ENCODE measurements around the gene GPD1L.
"Not testable (repeated sequence)": the region's sequence is repeated elsewhere in the genome, so short reads cannot be mapped to it uniquely, and the experiment has no call there.

Gene GPD1L

DNA sequence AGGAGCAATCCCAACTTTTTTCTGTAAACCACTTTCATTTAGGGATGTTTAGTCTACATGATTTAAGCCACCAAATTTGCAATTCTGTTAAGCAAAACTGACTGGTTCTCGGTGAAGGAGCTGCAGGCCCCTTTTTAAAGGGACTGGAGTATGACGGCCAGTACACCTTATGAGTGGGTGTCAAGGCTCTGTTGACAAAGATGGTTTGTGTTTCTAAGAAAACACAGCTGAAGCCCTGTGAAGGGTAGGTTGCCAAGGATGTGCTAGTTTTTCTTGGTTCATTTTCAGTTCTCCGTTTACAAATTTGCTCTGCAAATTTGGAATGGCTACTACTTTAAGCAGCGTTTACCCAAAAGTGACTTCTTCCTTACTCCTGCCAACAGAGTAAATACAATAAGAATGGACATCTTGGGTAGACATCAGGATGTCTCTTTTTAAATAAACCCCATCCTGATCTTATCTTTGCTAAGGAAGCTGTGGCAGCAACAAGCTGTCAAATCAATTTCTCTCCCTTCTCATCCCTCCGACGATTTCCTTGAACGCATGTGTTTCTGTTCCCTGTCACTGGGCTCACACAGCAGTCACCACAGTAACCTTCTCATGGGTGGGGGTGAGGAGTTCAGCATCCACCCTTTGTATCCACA, 73.8 kb downstream of the GPD1L start:
- no peak for DNase-seq (ENCODE audit: low read depth in 1 of 2, low spot score in 1 of 2)

DNA sequence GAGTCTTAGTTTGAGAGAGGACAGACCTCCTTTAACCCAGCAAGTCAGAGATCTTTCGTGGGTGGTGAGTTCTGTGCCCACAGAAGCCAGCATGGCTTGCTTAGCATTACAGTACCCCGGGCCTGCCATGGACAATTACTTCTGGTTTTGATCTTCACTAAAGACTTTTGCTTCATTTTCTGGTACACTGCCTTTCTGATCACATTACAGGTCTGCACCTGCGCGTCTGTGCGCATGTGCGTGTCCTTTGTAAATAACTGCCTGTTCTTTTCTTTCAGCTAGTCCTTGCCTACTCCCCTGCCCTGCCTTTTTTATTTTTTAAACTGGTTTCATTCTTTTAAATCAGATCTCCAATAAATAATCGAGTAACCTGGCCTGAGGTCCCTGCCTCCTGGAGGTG, 74.9 kb downstream of the GPD1L start:
- no peak for DNase-seq (ENCODE audit: low read depth in 1 of 2, low spot score in 1 of 2)

DNA sequence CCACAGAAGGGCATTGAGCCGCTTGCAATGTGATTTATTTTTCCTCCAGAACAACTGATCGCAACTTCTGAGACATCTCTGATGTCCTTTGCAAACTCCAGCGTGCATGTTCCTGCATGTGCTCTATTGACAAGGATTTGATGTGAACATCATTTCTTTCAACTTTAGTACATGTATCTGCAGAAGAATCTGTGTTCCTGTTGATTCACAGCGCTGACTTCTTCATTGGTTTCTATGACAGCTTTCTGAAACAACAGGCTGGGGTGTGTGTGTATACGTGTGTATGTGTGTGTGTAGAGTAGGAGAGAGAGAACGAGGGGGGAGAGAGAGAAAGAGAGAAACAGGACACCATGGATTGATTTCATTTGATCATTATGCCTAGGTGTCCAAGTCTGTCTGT, 75.4 kb downstream of the GPD1L start:
- DNase-seq (ENCODE audit: low read depth in 1 of 2, low spot score in 1 of 2), result no peak

DNA sequence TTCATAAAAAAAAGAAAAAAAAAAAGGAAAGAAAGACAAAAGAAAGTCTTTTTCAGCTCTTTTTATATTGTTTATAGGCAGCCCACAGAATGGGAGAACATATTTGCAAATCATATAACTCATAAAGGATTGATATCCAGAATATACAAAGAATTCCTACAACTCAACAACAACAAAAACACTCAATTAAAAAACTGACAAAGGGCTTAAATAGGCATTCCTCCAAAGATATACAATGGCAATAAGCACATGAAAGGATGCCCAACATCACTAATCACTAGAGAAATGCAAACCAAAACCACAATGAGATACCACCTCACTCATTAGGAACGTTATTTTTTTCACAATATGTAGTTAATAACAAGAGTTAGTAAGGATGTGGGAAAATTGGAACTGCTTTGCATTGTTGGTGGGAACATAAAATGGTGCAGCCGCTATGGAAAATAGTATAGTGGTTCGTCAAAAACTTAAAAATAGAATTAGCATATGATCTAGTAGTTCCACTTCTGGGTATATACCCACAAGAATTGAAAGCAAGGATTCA, 77.8 kb downstream of the GPD1L start:
- DNase-seq (ENCODE audit: low read depth in 1 of 2, low spot score in 1 of 2), result no peak

DNA sequence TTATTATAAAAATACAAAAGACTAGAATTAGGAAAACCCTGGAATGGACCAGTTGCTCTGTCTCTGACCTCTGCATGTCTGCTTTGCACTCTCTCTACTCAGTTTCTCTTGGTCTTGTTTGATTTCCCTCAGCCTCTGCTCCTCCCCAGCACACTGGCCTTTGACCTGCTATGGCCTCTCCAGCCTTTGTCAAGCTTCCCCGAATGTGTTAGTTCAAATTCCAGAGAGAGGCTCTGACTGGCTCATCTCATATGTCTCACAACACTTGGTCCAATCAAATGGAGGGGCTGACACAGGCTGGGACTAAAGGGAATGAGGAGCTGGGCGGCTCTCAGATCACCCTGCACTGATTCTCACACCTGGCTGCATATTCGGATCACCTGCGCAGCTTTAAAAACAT, 79.7 kb downstream of the GPD1L start:
- no peak for DNase-seq (ENCODE audit: low read depth in 1 of 2, low spot score in 1 of 2)

DNA sequence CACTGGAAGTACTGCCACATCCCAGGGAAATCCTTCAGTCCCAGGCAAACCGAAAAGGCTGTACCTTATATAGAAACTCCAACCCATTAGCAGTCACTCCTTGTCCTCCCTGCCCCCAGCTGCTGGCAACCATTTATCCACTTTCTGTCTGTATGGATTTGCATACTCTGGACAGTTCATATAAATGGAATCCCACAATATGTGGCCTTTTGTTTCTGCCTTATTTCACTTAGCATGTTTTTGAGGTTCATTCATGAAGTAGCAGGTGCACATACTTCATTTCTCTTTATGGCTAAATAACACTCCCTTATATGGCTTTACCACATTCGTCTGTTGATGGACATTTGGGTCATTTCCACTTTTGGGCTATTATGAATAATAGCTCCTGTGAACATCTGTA, 80.5 kb downstream of the GPD1L start:
- DNase-seq (ENCODE audit: low read depth in 1 of 2, low spot score in 1 of 2), result no peak

DNA sequence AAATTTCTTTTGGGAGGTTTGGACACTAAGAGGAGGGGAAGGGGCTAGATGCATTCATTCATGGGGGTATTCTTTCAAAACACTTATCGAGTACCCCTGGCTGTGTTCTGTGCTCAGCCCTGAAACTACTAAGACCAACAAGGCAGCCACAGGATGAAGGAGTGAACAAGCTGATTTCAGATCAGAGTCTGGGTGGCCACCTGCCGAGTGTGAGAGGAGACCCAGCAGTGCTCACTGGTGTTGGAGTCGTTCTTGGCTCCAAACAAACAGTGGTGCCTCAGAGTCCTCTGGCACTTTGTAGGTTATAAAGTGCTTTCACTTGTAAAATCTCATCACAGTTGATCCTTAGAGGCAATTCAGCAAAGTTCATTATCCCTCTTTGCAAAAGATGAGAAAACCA, 83.3 kb downstream of the GPD1L start:
- no peak for DNase-seq (ENCODE audit: low read depth in 1 of 2, low spot score in 1 of 2)

DNA sequence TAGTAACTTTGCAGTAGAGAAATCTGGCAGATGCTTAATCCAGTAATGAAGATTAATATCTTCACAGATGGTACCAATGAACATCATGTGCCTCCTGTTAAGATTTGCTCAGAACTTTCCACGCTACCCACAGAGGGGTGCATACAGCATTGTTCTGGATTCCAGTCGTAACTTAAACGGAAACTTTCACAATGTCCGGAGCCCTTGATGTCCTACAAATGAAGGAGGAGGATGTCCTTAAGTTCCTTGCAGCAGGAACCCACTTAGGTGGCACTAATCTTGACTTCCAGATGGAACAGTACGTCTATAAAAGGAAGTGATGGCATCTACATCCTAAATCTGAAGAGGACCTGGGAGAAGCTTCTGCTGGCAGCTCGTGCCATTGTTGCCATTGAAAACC, 84.1 kb downstream of the GPD1L start:
- not testable (repeated sequence) for DNase-seq (ENCODE audit: low read depth in 1 of 2, low spot score in 1 of 2)

DNA sequence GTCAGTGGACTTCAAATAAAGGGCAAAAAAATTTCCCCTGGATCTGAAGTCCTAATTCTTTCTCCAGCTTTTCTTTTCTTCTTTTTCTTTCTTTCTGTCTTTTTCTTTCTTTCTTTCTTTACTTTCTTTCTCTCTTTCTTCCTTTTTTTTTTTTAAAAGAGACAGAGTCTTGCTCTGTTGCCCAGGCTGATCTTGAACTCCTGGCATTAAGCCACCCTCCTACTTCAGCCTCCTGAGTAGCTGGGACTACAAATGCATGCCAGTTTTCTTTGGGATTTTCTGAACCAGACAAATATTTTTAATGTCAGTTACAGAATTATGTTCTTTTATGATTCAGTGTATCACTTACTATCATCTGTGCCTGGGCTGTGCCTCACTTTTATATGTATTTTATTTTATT, 86.7 kb downstream of the GPD1L start:
- no peak for DNase-seq (ENCODE audit: low read depth in 1 of 2, low spot score in 1 of 2)

DNA sequence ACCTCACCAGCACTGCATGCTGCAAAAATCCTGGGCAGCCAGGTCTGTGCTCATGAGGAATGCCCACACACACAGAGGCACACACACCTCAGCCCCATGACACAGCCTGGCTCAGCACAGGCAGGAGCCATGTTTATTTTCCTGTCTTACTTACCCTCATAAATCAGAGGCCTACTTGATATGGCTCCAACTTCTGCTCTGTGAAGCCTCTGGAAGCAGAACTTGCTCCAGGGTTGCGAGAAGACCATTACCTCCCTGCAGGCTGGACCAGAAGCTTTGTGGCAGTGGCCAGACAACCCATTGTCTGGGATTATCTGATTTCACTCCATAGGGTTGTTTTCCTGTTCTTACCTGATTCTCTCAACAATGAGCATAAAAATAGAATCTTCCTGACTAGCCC, 88.2 kb downstream of the GPD1L start:
- no peak for DNase-seq (ENCODE audit: low read depth in 1 of 2, low spot score in 1 of 2)

DNA sequence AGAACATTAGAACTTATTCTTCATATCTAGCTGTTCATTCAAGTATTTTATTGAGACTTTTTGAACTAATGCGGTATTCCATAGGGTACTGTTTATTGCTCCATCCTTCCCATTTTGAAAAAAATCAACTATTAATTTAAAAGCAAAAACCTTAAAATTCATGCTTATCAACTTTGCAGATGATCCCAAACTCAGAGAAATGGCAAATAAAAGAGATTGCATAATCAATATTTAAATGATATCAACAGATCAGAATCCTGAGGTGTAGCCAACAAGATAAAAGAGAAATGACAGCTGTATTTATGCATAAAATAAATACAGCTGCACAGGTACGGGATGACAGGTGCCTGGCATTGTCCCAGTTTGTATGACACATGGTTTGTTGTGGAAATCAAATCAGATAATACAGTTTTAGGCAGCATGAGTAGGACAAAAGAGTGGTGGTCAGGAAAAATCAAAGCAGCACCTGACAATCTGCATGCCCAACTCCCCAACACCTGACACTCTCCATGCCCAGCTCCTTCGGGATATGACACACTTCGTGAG, 89.6 kb downstream of the GPD1L start:
- no peak for DNase-seq (ENCODE audit: low read depth in 1 of 2, low spot score in 1 of 2)

DNA sequence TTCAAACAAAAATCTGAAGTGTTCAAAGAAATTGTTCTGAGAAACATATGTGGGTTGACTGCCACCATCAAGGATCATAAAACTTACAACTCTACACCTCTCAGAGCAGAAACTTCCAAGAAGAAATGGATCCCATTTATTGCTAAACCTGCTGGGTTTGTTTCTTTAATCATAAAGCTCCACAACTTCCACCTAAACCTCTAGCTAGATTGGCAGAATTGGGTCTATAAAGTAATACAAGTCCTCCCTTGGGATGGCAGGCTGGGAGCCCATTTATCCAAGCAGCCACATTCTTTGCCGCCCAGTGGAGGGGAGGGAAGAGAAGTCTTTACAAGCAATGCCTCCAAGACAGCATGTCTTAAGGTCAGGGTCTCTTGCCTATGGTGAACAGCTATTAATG, 91.6 kb downstream of the GPD1L start:
- DNase-seq (ENCODE audit: low read depth in 1 of 2, low spot score in 1 of 2), result no peak

DNA sequence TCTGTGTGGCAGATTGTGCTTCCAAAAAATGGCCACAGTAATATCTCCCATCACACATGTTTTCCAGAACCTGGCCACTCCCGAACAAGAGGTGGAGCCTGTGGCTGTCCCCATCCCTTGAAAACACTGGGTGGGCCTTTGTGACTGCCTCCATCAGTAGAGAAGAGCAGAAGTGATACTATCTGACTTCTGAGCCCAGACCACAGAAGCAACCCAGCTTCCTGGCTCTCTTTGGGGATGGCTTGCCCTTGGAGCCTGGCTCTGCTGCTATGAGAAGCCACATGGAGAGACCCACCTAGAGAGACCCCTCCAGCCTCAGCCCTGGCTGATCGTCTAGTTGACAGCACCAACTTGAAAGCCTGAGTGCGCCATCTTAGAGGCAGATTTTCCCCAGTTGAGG, 92.3 kb downstream of the GPD1L start:
- DNase-seq (ENCODE audit: low read depth in 1 of 2, low spot score in 1 of 2), result no peak

DNA sequence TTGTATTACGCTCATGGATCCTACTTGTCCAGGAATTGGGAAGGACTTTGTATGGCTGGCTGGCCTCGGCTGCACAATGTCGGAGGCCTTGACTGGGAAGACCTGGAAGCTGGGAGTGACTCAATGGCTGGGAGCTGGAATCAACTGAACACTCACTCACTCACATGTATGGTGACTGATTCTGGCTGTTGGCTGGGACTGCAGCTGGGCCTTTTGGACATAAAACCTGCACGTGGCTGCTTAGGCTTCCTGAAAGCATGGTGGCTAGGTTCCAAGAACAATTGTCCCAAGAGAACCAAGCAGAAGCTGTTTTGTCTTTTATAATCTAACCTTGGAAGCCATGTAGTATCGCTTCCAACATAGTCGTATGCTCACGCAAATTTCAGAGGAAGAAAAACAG, 94.1 kb downstream of the GPD1L start:
- DNase-seq (ENCODE audit: low read depth in 1 of 2, low spot score in 1 of 2), result no peak

DNA sequence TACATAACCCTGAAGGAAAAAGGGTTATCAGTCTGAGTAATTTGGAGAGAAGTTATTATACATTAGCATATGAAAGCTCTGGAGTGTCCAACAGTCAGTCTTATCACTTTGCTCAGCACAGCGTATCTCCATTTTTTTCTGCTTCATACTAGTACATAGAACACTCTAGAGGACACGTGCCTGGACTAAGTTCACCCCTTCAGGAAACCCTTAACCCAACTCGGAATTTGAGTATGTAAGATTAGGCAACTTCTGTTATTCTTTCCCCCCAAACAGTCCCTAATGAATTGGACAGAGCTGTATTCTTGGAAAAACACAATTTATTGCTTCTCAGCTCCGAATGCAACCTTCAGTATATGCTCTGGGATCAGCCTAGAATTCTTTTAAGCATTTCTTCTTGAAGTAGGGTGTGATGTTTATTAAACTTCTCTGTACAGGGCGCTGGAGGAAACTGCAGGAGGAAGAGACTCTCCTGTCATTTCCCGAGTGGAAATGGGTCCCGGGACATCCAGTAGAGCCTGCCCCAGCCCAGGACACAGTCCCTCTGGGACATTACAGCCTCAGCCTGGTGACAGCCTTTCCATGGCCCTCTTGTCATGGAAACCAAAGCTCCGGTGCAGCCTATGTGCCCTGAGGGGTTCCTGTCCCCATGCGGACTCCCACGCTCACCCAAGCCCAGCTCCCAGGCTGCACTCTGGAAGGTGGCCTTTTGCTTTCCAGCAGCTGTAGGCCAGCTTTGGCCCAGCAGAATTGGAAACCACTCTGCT, 94.8 kb downstream of the GPD1L start:
- no peak for DNase-seq (ENCODE audit: low read depth in 1 of 2, low spot score in 1 of 2)

DNA sequence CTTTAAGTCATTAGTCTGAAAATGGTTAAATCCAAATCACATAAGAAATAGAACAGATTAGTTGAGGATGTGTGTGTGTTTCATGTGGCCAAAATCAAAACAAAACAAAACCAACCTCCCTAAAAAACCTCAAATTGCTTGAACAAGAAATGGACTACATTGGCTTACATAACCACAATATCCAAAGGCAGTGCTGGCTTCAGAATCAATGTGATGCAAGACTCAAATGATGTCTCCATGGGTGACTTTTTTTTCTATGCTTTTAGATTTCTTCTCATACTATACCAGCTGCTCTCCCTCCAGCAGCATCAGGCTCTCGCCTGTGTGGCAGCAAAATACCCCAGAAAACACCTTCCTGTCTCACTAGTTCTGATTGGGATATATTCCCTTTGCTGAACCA, 96.1 kb downstream of the GPD1L start:
- DNase-seq (ENCODE audit: low read depth in 1 of 2, low spot score in 1 of 2), result no peak

DNA sequence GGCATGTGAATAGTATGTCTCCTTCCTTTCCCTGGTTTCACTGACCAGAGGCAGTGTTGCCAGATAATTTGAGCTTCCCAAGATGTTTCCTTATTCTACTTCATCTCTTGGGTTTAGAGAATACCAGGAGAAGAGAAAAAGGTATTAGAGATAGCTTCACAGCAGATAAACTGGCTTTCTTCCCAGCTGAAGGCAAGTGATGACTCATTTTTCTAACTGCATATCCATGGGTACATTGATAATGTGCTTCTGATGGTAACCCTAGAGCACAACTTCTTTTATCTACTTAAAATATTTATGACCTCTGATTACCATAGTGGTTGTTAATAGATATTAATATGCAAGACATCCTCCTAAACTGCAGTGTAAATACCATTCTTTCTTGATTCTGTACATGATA, 97.4 kb downstream of the GPD1L start:
- DNase-seq (ENCODE audit: low read depth in 1 of 2, low spot score in 1 of 2), result no peak

DNA sequence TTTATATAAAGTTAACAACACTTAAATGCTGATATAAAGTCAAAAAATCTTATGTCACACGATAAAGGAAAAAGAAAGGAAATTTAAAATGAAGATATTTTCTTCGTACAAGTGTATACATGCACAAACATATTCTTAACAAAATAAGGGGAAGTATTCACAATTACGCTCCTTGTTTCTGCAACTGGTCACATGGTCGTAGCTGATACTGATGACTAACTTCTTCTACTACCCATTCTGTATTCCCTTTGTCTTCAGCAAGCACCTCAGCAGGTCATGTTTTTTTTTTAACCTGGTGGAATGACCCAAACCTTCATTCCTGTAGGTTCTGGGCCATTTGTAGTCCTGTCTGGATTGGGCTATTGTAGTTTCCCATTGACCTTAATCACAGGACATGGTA, 102.0 kb downstream of the GPD1L start:
- no peak for DNase-seq (ENCODE audit: low read depth in 1 of 2, low spot score in 1 of 2)

DNA sequence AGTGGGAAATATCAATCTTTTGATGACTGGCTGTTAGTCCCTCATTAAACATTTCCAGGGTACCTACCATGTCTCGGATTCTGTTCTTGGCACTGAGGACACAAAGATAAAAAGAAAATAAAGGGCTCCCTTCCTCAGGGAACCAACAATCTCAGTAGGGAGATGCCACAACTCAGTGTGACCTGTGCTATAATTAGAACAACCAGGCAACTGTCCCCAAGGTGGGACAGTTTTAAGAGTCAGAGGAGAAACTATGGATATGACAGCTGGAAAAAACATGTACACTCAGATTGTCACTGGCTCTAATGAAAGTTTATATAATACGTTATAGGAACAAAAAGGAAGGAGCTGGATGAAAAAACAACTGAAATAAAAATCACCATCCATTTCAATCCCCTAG, 108.8 kb downstream of the GPD1L start:
- DNase-seq (ENCODE audit: low read depth in 1 of 2, low spot score in 1 of 2), result no peak

DNA sequence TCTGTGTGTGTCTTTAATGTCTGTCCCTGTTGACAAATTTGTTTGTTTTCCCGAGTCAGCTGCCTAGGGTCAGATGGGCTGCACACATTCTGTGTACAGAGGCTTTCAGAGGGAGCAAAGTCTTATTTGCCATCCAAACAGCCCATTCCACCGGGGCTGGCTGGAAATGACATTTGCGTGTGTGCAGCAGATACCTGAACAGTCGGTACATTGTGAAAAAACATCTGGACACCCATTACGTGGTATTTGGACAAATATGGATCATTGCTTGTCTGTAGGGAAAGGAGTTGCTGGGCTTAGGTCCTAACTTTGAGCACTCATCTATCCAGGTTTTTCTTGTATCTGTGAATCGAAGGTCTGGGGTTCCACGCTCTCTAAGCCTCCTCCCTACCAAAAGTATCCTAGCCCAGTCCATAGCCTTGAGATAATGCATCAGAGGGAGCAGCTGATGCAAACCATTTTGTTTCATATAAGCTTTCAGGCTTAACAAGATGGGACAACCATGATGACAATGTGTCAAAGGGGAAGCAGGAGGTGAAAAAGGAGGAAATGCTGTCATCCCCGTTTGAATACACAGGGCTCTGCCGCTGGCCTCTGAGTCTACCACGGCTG, 109.9 kb downstream of the GPD1L start:
- DNase-seq (ENCODE audit: low read depth in 1 of 2, low spot score in 1 of 2), result no peak

DNA sequence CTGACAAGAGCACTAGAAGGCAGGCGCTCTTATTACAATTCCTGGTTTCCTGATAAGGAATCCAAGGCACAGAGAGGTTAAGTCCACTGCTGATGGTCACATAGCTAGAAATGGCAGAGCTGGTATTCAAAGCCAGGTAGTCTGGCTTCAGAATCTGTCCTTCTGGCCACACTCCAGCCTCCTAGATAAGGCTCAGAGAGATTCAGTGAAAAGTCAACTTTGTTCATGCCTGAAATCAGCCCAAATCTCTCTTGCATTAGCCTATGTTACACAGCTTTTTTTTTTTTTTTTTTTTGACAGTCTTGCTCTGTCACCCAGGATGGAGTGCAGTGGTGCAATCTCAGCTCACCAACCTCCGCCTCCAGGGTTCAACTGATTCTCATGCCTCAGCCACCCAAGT, 110.9 kb downstream of the GPD1L start:
- no peak for DNase-seq (ENCODE audit: low read depth in 1 of 2, low spot score in 1 of 2)
